Natural killer cell (primary cell): Measurements from ENCODE around the gene PRKG1. TPM values are rescaled to one million over a fixed set of nuclear protein-coding genes. Genes with fewer than 3 reads are reported as not detected.
A peak's percentile ranks its signal among the peaks of the same experiment; 100 is the strongest.

ENCODE experiments used
- ATAC-seq, 3 donors: fragments of 150-1000 bp in 2 of 3; fragments of 200-7000 bp in 1 of 3; cut with Tn5 transposase; 1 replicate in 1 of 3; 2 replicates in 2 of 3; pipeline ENCODE4 v1.10.0; 2021; ENCODE audit warnings: mild to moderate bottlenecking in 2 of 3, moderate library complexity in 2 of 3
- DNase-seq, 2 donors: peaks; one replicate each; pipeline versions ENCODE4 v3.0.0 to v3.0.0-alpha.2; 2013 to 2021; ENCODE audit warnings: mixed read lengths in 1 of 2
- H3K27ac ChIP-seq: one replicate; pipeline ENCODE4 v1.5.1; 2013; ENCODE audit warnings: mild to moderate bottlenecking, low read length
- H3K27me3 ChIP-seq: one replicate; pipeline ENCODE4 v1.6.1; 2013; ENCODE audit warnings: low read length; ENCODE audit not compliant: control insufficient read depth, insufficient read depth
- H3K36me3 ChIP-seq: one replicate; pipeline ENCODE4 v1.6.1; 2013; ENCODE audit warnings: low read length; ENCODE audit not compliant: control insufficient read depth, insufficient read depth
- H3K4me1 ChIP-seq: one replicate; pipeline ENCODE4 v1.6.1; 2013; ENCODE audit warnings: low read length; ENCODE audit not compliant: control insufficient read depth, insufficient read depth
- H3K4me3 ChIP-seq: one replicate; pipeline ENCODE4 v1.5.1; 2013; ENCODE audit warnings: low read length
- H3K9me3 ChIP-seq: one replicate; pipeline ENCODE4 v1.6.1; 2013; ENCODE audit warnings: low read length; ENCODE audit not compliant: control insufficient read depth, insufficient read depth
- H3K27ac Mint-ChIP-seq, 2 donors: one replicate each; pipeline ENCODE4 v1.8.0; 2022; ENCODE audit warnings: mild to moderate bottlenecking in 2 of 2, mixed read lengths in 2 of 2, moderate library complexity in 1 of 2
- H3K27me3 Mint-ChIP-seq, 2 donors: one replicate each; pipeline ENCODE4 v1.8.0; 2022; ENCODE audit warnings: low read depth in 2 of 2, mixed read lengths in 2 of 2
- H3K36me3 Mint-ChIP-seq: one replicate; pipeline ENCODE4 v1.8.0; 2022; ENCODE audit warnings: mixed read lengths
- H3K4me1 Mint-ChIP-seq, 2 donors: one replicate each; pipeline ENCODE4 v1.8.0; 2022; ENCODE audit warnings: mixed read lengths in 2 of 2
- H3K4me3 Mint-ChIP-seq: one replicate; pipeline ENCODE4 v1.8.0; 2022; ENCODE audit warnings: mild to moderate bottlenecking, moderate library complexity, mixed read lengths
- H3K9me3 Mint-ChIP-seq, 2 donors: one replicate each; pipeline ENCODE4 v1.8.0; 2022; ENCODE audit warnings: mixed read lengths in 2 of 2
- CTCF ChIP-seq: fragments of 200-600 bp; IDR thresholded peaks from one replicate; pipeline ENCODE4 v1.8.0; 2022; ENCODE audit warnings: antibody characterized with exemption
- WGBS: methylation state at CpG from one replicate; pipeline ENCODE4 v1.1.7; 2013; ENCODE audit warnings: missing lambda C conversion rate; ENCODE audit not compliant: insufficient coverage; 5-methylcytosine and 5-hydroxymethylcytosine counted together
- intact Hi-C: fragments of 100-400 bp; cut with micrococcal nuclease; formaldehyde crosslinking; loops from one replicate; pipeline ENCODE4 v1.14.2; 2022
- total RNA-seq, 4 donors: library from RNA; stranded (reverse); fragments of 120-200 nt in 1 of 4; gene quantifications; one replicate each; pipeline versions ENCODE4 v1.2.3 to v1.2.4, GENCODE V29; 2013 to 2022

Gene PRKG1
- total RNA-seq, 3 donors from 2014 or later (not counting 1 experiment from before 2014, with no cell fraction given) = 0.23 to 0.41 (median 0.35) TPM

GRCh38 chr10:51960494-51960895 is 886.2 kb downstream of the PRKG1 start:
- Histone ChIP-seq H3K4me1 (no peaks in the 10 kb centered on the region), H3K27me3 (no peaks in the 10 kb centered on the region), H3K27ac (no peak overlapping the region), H3K36me3 (no peaks in the 10 kb centered on the region), H3K4me3 (no peak overlapping the region), H3K9me3 (no peaks in the 10 kb centered on the region)
- TF ChIP-seq CTCF = peak; percentile 37
- ATAC-seq (no peak), DNase-seq (peak in 1 of 2 donors; percentile 44)
- H3K36me3 Mint-ChIP-seq = no peaks in the 10 kb centered on the region
- no peaks in the 10 kb centered on the region for H3K27me3 Mint-ChIP-seq
- WGBS = 32% methylated on average over 8 of the region's 8 CpGs
- H3K4me1 Mint-ChIP-seq = no peaks in the 10 kb centered on the region
- intact Hi-C loops = loop anchor here (2.0 kb wide), 1 partner anchor 950 kb away; no protein-coding TSS in a partner anchor
- no peak overlapping the region for H3K4me3 Mint-ChIP-seq
- H3K9me3 Mint-ChIP-seq = no peaks in the 10 kb centered on the region
- no peak overlapping the region for H3K27ac Mint-ChIP-seq

GRCh38 chr10:51961401-51961800 is 887.1 kb downstream of the PRKG1 start:
- intact Hi-C loops = loop anchor here (2.0 kb wide), 1 partner anchor 951 kb away; no protein-coding TSS in a partner anchor
- Mint-ChIP-seq H3K36me3 (no peaks in the 10 kb centered on the region), H3K27me3 (no peaks in the 10 kb centered on the region), H3K4me3 (no peak overlapping the region), H3K9me3 (no peaks in the 10 kb centered on the region), H3K4me1 (no peaks in the 10 kb centered on the region), H3K27ac (no peak overlapping the region)
- no peaks in the 10 kb centered on the region for H3K4me1 ChIP-seq
- H3K36me3 ChIP-seq = no peaks in the 10 kb centered on the region
- H3K9me3 ChIP-seq = no peaks in the 10 kb centered on the region
- 79% methylated on average over 1 of the region's 3 CpGs for WGBS
- no peak overlapping the region for H3K27ac ChIP-seq
- no peak overlapping the region for H3K4me3 ChIP-seq
- no peaks in the 10 kb centered on the region for H3K27me3 ChIP-seq
- TF ChIP-seq CTCF = no peak
- ATAC-seq (no peak), DNase-seq (no peak)

- Mint-ChIP-seq H3K4me1 (no peaks in the 10 kb centered on the region), H3K9me3 (no peaks in the 10 kb centered on the region), H3K27me3 (no peaks in the 10 kb centered on the region), H3K36me3 (no peaks in the 10 kb centered on the region), H3K27ac (no peak overlapping the region), H3K4me3 (no peak overlapping the region)
- 75% methylated on average over 2 of the region's 2 CpGs for WGBS
- intact Hi-C loops = no loop called here
- ATAC-seq (no peak), DNase-seq (no peak)
- no peaks in the 10 kb centered on the region for H3K9me3 ChIP-seq
- H3K4me3 ChIP-seq = no peak overlapping the region
- no peaks in the 10 kb centered on the region for H3K27me3 ChIP-seq
- H3K36me3 ChIP-seq = no peaks in the 10 kb centered on the region
- H3K27ac ChIP-seq = no peak overlapping the region
- no peaks in the 10 kb centered on the region for H3K4me1 ChIP-seq
- no peak for TF ChIP-seq CTCF
Measured at GRCh38 chr10:51964630-51965029, 890.3 kb downstream of the PRKG1 start.

GRCh38 chr10:51965451-51965850 is 891.2 kb downstream of the PRKG1 start:
- ATAC-seq (no peak), DNase-seq (no peak)
- no peak overlapping the region for H3K4me3 Mint-ChIP-seq
- no peaks in the 10 kb centered on the region for H3K4me1 Mint-ChIP-seq
- Histone ChIP-seq H3K27ac (no peak overlapping the region), H3K27me3 (no peaks in the 10 kb centered on the region), H3K4me3 (no peak overlapping the region), H3K9me3 (no peaks in the 10 kb centered on the region), H3K36me3 (no peaks in the 10 kb centered on the region), H3K4me1 (no peaks in the 10 kb centered on the region)
- no peak overlapping the region for H3K27ac Mint-ChIP-seq
- intact Hi-C loops = no loop called here
- H3K36me3 Mint-ChIP-seq = no peaks in the 10 kb centered on the region
- no peak for TF ChIP-seq CTCF
- no peaks in the 10 kb centered on the region for H3K27me3 Mint-ChIP-seq
- no peaks in the 10 kb centered on the region for H3K9me3 Mint-ChIP-seq
